ENCODE results near the gene ZNF609. TPM values are rescaled to one million over a fixed set of nuclear protein-coding genes. Genes with fewer than 3 reads are reported as not detected.

ZNF609 gene
- total RNA-seq, 4 donors from 2014 or later = 38.7 to 50.6 (median 43.9) TPM

DNA sequence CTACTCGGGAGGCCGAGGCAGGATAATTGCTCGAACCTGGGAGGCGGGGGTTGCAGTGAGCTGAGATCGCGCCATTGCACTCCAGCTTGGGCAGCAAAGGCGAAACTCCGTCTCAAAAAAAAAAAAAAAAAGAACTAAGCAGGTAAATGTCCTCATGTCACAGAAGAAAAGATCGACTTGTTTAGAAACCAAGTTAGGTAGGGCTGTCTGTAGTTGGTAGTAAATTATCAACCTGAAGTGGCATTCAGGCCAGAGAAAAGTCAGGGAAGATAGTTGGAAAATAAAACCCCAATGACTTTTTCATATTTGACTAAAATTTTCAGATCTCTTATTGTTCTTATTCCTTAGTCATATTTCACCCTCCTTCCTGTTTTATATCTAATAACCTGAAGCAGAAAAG is 55.4 kb downstream of the ZNF609 start:
- Histone ChIP-seq H3K27ac (no peak overlapping the region), H3K36me3 (no peaks in the 10 kb centered on the region), H3K4me1 (peaks cover 3 to 43% (median 7%) of the 10 kb centered on the region in 3 donors), H3K27me3 (no peaks in the 10 kb centered on the region), H3K9me3 (no peaks in the 10 kb centered on the region), H3K4me3 (no peak overlapping the region)
- ATAC-seq = no peak
- TF ChIP-seq EP300 (IDR thresholded peaks at IDR 0.05) (no peak), POLR2A (IDR thresholded peaks at IDR 0.05) (no peak), POLR2AphosphoS5 (IDR thresholded peaks at IDR 0.05) (no peak)
- TF ChIP-seq, protein P1, sequence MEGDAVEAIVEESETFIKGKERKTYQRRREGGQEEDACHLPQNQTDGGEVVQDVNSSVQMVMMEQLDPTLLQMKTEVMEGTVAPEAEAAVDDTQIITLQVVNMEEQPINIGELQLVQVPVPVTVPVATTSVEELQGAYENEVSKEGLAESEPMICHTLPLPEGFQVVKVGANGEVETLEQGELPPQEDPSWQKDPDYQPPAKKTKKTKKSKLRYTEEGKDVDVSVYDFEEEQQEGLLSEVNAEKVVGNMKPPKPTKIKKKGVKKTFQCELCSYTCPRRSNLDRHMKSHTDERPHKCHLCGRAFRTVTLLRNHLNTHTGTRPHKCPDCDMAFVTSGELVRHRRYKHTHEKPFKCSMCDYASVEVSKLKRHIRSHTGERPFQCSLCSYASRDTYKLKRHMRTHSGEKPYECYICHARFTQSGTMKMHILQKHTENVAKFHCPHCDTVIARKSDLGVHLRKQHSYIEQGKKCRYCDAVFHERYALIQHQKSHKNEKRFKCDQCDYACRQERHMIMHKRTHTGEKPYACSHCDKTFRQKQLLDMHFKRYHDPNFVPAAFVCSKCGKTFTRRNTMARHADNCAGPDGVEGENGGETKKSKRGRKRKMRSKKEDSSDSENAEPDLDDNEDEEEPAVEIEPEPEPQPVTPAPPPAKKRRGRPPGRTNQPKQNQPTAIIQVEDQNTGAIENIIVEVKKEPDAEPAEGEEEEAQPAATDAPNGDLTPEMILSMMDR (IDR thresholded peaks at IDR 0.05) = no peak
- WGBS, 2 donors (ENCODE audit: low coverage in 1 of 2) = 86 to 93% methylated on average over 1 to 7 of the region's 9 CpGs

DNA sequence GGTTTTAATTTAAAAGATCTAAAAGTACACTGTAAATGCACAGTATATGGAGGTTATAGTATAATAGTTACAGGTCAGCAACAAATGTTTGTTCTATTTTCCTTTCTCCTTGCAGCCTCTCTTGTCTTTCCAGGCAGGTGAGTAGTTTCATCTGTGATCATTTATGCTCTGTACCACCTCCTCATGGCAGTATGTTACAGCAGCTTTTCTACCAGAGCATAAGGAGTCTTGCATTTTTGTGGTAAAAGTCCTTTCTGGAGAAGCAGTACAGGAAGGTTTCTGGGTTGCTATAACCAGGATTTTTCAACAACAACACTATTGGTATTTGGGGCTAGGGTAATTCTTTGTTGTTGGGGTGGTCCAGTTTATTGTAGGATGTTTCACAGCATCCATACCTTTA is 59.5 kb downstream of the ZNF609 start:
- Histone ChIP-seq H3K27ac (no peak overlapping the region), H3K4me1 (peaks cover 17 to 62% (median 18%) of the 10 kb centered on the region in 3 donors), H3K27me3 (no peaks in the 10 kb centered on the region), H3K36me3 (no peaks in the 10 kb centered on the region), H3K4me3 (no peak overlapping the region), H3K9me3 (no peaks in the 10 kb centered on the region)
- TF ChIP-seq, protein P1 (IDR thresholded peaks at IDR 0.05) = no peak
- TF ChIP-seq POLR2A (IDR thresholded peaks at IDR 0.05) (no peak), EP300 (IDR thresholded peaks at IDR 0.05) (no peak), POLR2AphosphoS5 (IDR thresholded peaks at IDR 0.05) (no peak)
- no peak for ATAC-seq

DNA sequence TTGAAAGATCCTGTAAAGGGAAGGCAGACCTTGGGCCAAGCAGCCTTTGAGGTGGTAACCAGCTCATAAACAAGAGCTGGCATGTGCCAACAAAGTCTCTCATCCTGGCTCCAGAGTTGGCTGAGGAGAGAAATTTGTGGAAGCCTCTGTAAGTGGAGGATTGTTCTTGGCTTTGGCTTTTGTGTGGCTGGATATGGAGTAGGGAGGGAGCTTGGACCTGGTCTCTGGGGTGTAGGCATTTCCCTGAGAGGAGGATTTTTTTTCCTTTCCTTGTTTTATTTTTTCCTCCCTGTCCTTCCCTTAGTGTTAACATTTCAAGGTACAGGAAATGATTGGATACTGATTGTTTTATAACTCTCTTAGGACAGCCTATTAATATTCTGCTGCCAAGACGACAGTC is 60.8 kb downstream of the ZNF609 start:
- ATAC-seq = no peak
- peaks cover 14 to 54% (median 15%) of the 10 kb centered on the region in 3 donors for H3K4me1 ChIP-seq
- TF ChIP-seq POLR2AphosphoS5 (IDR thresholded peaks at IDR 0.05) (no peak), EP300 (IDR thresholded peaks at IDR 0.05) (no peak), POLR2A (IDR thresholded peaks at IDR 0.05) (no peak)
- TF ChIP-seq, protein P1 (IDR thresholded peaks at IDR 0.05) = no peak
- 17 to 56% methylated on average over 1 of the region's 1 CpG for WGBS, 2 donors (ENCODE audit: low coverage in 1 of 2)
- peak overlapping the region in 3 of 4 donors; percentile 7 to 57 (median 21) for H3K27ac ChIP-seq
- H3K27me3 ChIP-seq = no peaks in the 10 kb centered on the region
- no peak overlapping the region for H3K4me3 ChIP-seq
- H3K9me3 ChIP-seq = no peaks in the 10 kb centered on the region
- H3K36me3 ChIP-seq = no peaks in the 10 kb centered on the region

DNA sequence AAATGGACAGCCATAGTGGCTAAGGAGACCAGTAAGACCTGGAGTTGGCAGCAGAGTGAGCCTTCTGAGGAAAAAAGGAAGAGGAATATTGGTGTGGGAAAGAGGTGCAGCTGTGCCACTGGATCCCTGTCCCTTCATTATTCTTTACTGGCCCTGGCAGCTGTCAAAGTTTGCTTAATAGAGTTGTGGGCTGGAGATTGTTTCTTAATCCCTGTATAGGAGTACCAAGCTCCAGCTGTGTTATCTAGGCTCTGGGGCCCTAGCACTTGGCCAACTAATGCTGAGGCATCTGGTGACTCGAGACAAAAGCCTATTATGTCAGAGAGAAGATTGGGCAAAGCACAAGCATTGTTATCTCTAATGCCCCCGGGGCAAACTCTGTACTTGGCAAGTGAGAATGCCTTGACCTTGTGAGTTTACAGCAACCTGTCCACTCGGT is 61.4 kb downstream of the ZNF609 start:
- peaks cover 14 to 54% (median 15%) of the 10 kb centered on the region in 3 donors for H3K4me1 ChIP-seq
- H3K27ac ChIP-seq = peak overlapping the region in 3 of 4 donors; percentile 7 to 57 (median 21)
- H3K27me3 ChIP-seq = no peaks in the 10 kb centered on the region
- no peaks in the 10 kb centered on the region for H3K36me3 ChIP-seq
- ATAC-seq = no peak
- no peak overlapping the region for H3K4me3 ChIP-seq
- TF ChIP-seq POLR2AphosphoS5 (IDR thresholded peaks at IDR 0.05) = no peak
- TF ChIP-seq EP300 (IDR thresholded peaks at IDR 0.05) = no peak
- TF ChIP-seq, protein P1 (IDR thresholded peaks at IDR 0.05) = no peak
- TF ChIP-seq POLR2A (IDR thresholded peaks at IDR 0.05) = no peak
- no peaks in the 10 kb centered on the region for H3K9me3 ChIP-seq
- 14% methylated on average over 3 of the region's 3 CpGs; no CpG with 5 or more reads in 1 of the 2 donors for WGBS, 2 donors (ENCODE audit: low coverage in 1 of 2)

DNA sequence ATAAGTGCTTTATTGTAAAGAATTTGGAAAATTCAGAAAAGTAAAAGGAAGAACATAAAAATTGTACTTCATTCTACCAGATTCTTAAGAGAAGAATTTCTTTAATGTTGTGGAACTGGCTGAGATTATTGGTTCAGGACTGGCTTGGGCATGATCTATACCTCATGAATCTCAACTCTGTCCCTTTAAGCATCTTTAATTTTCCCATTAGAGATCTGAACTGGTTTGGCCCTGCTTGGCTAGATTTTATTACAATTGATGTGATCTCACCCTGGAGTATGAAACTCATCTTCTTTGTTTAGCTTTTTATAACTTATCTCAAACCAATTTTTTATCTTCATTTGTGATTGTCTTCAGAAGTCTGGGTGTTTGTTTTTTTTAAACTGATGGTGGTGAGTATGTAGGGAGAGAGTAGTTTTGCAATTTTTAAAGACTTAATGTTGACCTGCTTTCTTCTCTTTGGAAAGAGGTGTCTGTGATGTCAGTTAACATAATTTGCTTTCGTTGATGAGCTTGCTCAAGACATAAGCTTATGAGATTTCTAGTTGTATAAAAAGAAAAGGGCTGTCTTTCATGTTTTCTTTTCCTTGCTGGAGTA is 61.9 kb downstream of the ZNF609 start:
- no peak overlapping the region for H3K4me3 ChIP-seq
- WGBS, 2 donors (ENCODE audit: low coverage in 1 of 2) = 29 to 44% methylated on average over 1 of the region's 1 CpG
- no peaks in the 10 kb centered on the region for H3K36me3 ChIP-seq
- ATAC-seq = no peak
- peaks cover 14 to 57% (median 15%) of the 10 kb centered on the region in 3 donors for H3K4me1 ChIP-seq
- H3K27me3 ChIP-seq = no peaks in the 10 kb centered on the region
- TF ChIP-seq EP300 (IDR thresholded peaks at IDR 0.05) (no peak), POLR2A (IDR thresholded peaks at IDR 0.05) (no peak), POLR2AphosphoS5 (IDR thresholded peaks at IDR 0.05) (no peak)
- TF ChIP-seq, protein P1 (IDR thresholded peaks at IDR 0.05) = no peak
- no peaks in the 10 kb centered on the region for H3K9me3 ChIP-seq
- H3K27ac ChIP-seq = peak overlapping the region in 1 of 4 donors; percentile 2

Measured in gastroesophageal sphincter (tissue), 4 donors.